Caco-2 (cell line): ENCODE data around the gene ARF4. TPM values are rescaled to one million over a fixed set of nuclear protein-coding genes. Genes with fewer than 3 reads are reported as not detected.
"Not testable (repeated sequence)": the region's sequence is repeated elsewhere in the genome, so short reads cannot be mapped to it uniquely, and the experiment has no call there.

ENCODE experiments used
- BruUV-seq: library from RNA; stranded (reverse); fragments of 400-500 nt; replicated peaks from 2 replicates; lab custom pipeline; 2021; lab: Mats Ljungman, UMichigan
- CTCF ChIA-PET: fragments of 300-600 bp; sonication (Branson Sonifier 250); formaldehyde crosslinking; loops from one replicate; lab custom pipeline; 2022; ENCODE audit warnings: antibody characterized with exemption; lab: Charles Lee
- POLR2A ChIA-PET: fragments of 300-600 bp; sonication (Branson Sonifier 250); formaldehyde crosslinking; loops from one replicate; lab custom pipeline; 2022; ENCODE audit warnings: antibody characterized with exemption; lab: Charles Lee
- DNase-seq, 2 experiments: peaks; one replicate each; pipeline versions ENCODE4 v3.0.0 to v3.0.0-alpha.2; 2020 to 2022
- H3K27me3 ChIP-seq: replicated peaks from 2 replicates; pipeline ENCODE4 v1.6.0; 2011; ENCODE audit warnings: low read length; ENCODE audit not compliant: control insufficient read depth, insufficient read depth
- H3K36me3 ChIP-seq: 2 replicates; pipeline ENCODE4 v1.5.1; 2011; ENCODE audit warnings: low read length; ENCODE audit not compliant: control insufficient read depth, insufficient read depth
- H3K4me1 ChIP-seq: fragments of 250-450 bp; sonication (Bioruptor Pico); 2 replicates; pipeline ENCODE4 v1.5.1; 2020; ENCODE audit warnings: mild to moderate bottlenecking
- H3K4me3 ChIP-seq: 2 replicates; pipeline ENCODE4 v1.5.1; 2011; ENCODE audit warnings: low read depth, mild to moderate bottlenecking, control low read depth, low read length
- H3K9me3 ChIP-seq: fragments of 250-450 bp; sonication (Bioruptor Pico); 2 replicates; pipeline ENCODE4 v1.5.1; 2020; ENCODE audit warnings: mild to moderate bottlenecking, moderate library complexity
- H3K27ac Mint-ChIP-seq: one replicate; pipeline ENCODE4 v1.8.0; 2022; ENCODE audit warnings: mixed read lengths; ENCODE audit not compliant: unreplicated experiment
- H3K27me3 Mint-ChIP-seq: one replicate; pipeline ENCODE4 v1.8.0; 2022; ENCODE audit warnings: mixed read lengths; ENCODE audit not compliant: insufficient read depth, unreplicated experiment
- H3K36me3 Mint-ChIP-seq: one replicate; pipeline ENCODE4 v1.8.0; 2022; ENCODE audit warnings: mild to moderate bottlenecking, mixed read lengths; ENCODE audit not compliant: insufficient read depth, unreplicated experiment
- H3K4me1 Mint-ChIP-seq: one replicate; pipeline ENCODE4 v1.8.0; 2022; ENCODE audit warnings: low read depth, mixed read lengths; ENCODE audit not compliant: unreplicated experiment
- H3K4me3 Mint-ChIP-seq: one replicate; pipeline ENCODE4 v1.8.0; 2022; ENCODE audit warnings: mild to moderate bottlenecking, moderate library complexity, mixed read lengths; ENCODE audit not compliant: unreplicated experiment
- H3K9me3 Mint-ChIP-seq: one replicate; pipeline ENCODE4 v1.8.0; 2022; ENCODE audit warnings: mixed read lengths; ENCODE audit not compliant: unreplicated experiment
- CTCF ChIP-seq, 2 experiments: fragments of 200-600 bp in 1 of 2; IDR thresholded peaks; 1 replicate in 1 of 2; 2 replicates in 1 of 2; pipeline versions ENCODE4 v1.5.1 to v1.8.0; 2011 to 2022; ENCODE audit warnings: antibody characterized with exemption in 1 of 2, control low read depth in 1 of 2, inconsistent platforms in 1 of 2, low read depth in 1 of 2, low read length in 1 of 2, mild to moderate bottlenecking in 1 of 2, moderate library complexity in 1 of 2; ENCODE audit not compliant: insufficient read depth in 1 of 2, severe bottlenecking in 1 of 2, unreplicated experiment in 1 of 2
- intact Hi-C: fragments of 100-400 bp; cut with micrococcal nuclease; formaldehyde crosslinking; loops from one replicate; pipeline ENCODE4 v1.10.0; 2022; ENCODE audit not compliant: unreplicated experiment
- total RNA-seq: library from RNA; stranded (reverse); gene quantifications from 2 replicates; pipeline ENCODE4 v1.2.3, GENCODE V29; 2022

Gene ARF4
- total RNA-seq, 1 experiment from 2014 or later = 194 TPM

- Histone ChIP-seq H3K9me3 (no peaks in the 10 kb centered on the region), H3K36me3 (no peaks in the 10 kb centered on the region), H3K4me1 (peaks cover 11% of the 10 kb centered on the region; the same call in 1 of the 2 replicates), H3K4me3 (no peak overlapping the region), H3K27me3 (no peaks in the 10 kb centered on the region)
- no TSS peak for BruUV-seq
- no peak for TF ChIP-seq CTCF (IDR thresholded peaks at IDR 0.05; ENCODE audit: insufficient read depth in 1 of 2, low read depth in 1 of 2, low read length in 1 of 2, severe bottlenecking in 1 of 2, unreplicated experiment in 1 of 2)
- intact Hi-C loops = no loop called here
- Mint-ChIP-seq H3K27ac (no peak overlapping the region), H3K4me1 (peaks cover 11% of the 10 kb centered on the region), H3K4me3 (no peak overlapping the region), H3K36me3 (peaks cover 27% of the 10 kb centered on the region), H3K9me3 (no peaks in the 10 kb centered on the region), H3K27me3 (no peaks in the 10 kb centered on the region)
- DNase-seq = no peak
- POLR2A ChIA-PET = no interaction called here
- CTCF ChIA-PET = no interaction called here
These were observed 25.2 kb upstream of the ARF4 start for GRCh38 chr3:57622362-57622761.

GRCh38 chr3:57617739-57618138 is 20.6 kb upstream of the ARF4 start:
- H3K4me1 ChIP-seq = peaks cover 10% of the 10 kb centered on the region; the same call in 1 of the 2 replicates
- no peaks in the 10 kb centered on the region for H3K9me3 ChIP-seq
- no TSS peak for BruUV-seq
- H3K27me3 Mint-ChIP-seq = no peaks in the 10 kb centered on the region
- H3K9me3 Mint-ChIP-seq = no peaks in the 10 kb centered on the region
- no peak for DNase-seq
- ChIA-PET POLR2A (no interaction called here), CTCF (interaction anchor here (0.6 kb wide), 1 partner anchor 127 kb away, joined by 4 read pairs; no protein-coding TSS in a partner anchor)
- no peak overlapping the region for H3K27ac Mint-ChIP-seq
- no peak for TF ChIP-seq CTCF (IDR thresholded peaks at IDR 0.05; ENCODE audit: insufficient read depth in 1 of 2, low read depth in 1 of 2, low read length in 1 of 2, severe bottlenecking in 1 of 2, unreplicated experiment in 1 of 2)
- H3K36me3 ChIP-seq = no peaks in the 10 kb centered on the region
- H3K36me3 Mint-ChIP-seq = peaks cover 11% of the 10 kb centered on the region
- peaks cover 10% of the 10 kb centered on the region for H3K4me1 Mint-ChIP-seq
- intact Hi-C loops = no loop called here
- no peak overlapping the region for H3K4me3 Mint-ChIP-seq
- H3K4me3 ChIP-seq = no peak overlapping the region
- no peaks in the 10 kb centered on the region for H3K27me3 ChIP-seq

GRCh38 chr3:57616233-57616632 is 19.1 kb upstream of the ARF4 start:
- BruUV-seq = no TSS peak
- no peaks in the 10 kb centered on the region for H3K9me3 Mint-ChIP-seq
- POLR2A ChIA-PET = no interaction called here
- intact Hi-C loops = no loop called here
- no peak for TF ChIP-seq CTCF (IDR thresholded peaks at IDR 0.05; ENCODE audit: insufficient read depth in 1 of 2, low read depth in 1 of 2, low read length in 1 of 2, severe bottlenecking in 1 of 2, unreplicated experiment in 1 of 2)
- H3K4me3 Mint-ChIP-seq = no peak overlapping the region
- peaks cover 5% of the 10 kb centered on the region for H3K36me3 Mint-ChIP-seq
- Histone ChIP-seq H3K4me1 (no peaks in the 10 kb centered on the region), H3K4me3 (no peak overlapping the region), H3K27me3 (no peaks in the 10 kb centered on the region), H3K36me3 (no peaks in the 10 kb centered on the region), H3K9me3 (no peaks in the 10 kb centered on the region)
- CTCF ChIA-PET = no interaction called here
- no peak for DNase-seq
- no peak overlapping the region for H3K27ac Mint-ChIP-seq
- no peaks in the 10 kb centered on the region for H3K27me3 Mint-ChIP-seq
- H3K4me1 Mint-ChIP-seq = no peaks in the 10 kb centered on the region

- BruUV-seq, DNase-seq, H3K27me3 Mint-ChIP-seq, intact Hi-C loops, H3K4me3 Mint-ChIP-seq, H3K27ac Mint-ChIP-seq, H3K4me1 Mint-ChIP-seq, H3K27me3 ChIP-seq, H3K36me3 ChIP-seq, H3K9me3 ChIP-seq, H3K36me3 Mint-ChIP-seq, POLR2A ChIA-PET, H3K4me3 ChIP-seq, H3K4me1 ChIP-seq, CTCF ChIA-PET: not testable (repeated sequence)
- H3K9me3 Mint-ChIP-seq = peaks cover 10% of the 10 kb centered on the region
These were observed 14.7 kb upstream of the ARF4 start for GRCh38 chr3:57611870-57612269.
